HG03575 (cell line): ENCODE results near the gene TMBIM6.
"Not testable (repeated sequence)": the region's sequence is repeated elsewhere in the genome, so short reads cannot be mapped to it uniquely, and the experiment has no call there.

ENCODE experiments used
- ATAC-seq: cut with Tn5 transposase; IDR thresholded peaks from one replicate; pipeline ENCODE4 v1.9.1; 2021; ENCODE audit not compliant: unreplicated experiment, insufficient number of reproducible peaks, low FRiP score; ENCODE audit errors: extremely low read depth

TMBIM6 gene

DNA sequence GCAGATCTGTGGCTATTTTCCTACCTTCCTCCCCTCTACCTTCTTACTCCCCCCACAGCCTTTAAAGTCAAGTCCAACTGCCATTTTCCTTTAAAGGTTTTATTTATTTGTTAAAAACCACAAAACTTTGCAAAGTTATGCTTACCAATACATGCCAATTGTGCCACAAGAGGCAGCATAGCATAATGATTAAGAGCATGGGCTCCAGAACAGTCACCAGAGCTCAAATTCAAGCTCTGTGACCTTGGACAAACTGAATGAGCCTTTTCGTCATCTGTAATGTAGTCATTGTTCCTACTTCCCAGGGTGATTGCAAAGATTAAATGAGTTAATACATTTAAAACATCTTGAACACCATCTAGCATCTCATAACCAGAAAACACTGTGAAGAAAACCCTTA, 21.1 kb upstream of the TMBIM6 start:
- no peak for ATAC-seq

DNA sequence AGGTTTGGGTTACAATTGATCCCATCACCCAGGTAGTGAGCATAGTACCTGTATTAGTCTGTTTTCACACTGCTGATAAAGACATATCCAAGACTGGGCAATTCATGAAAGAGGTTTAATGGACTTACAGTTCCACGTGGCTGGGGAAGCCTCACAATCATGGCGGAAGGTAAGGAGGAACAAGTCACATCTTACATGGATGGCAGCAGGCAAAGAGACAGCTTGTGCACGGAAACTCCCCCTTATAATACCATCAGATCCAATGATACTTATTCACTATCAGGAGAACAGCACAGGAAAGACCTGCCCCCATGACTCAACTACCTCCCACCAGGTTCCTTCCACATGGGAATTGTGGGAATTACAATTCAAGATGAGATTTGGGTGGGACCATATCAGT, 20.0 kb upstream of the TMBIM6 start:
- not testable (repeated sequence) for ATAC-seq

DNA sequence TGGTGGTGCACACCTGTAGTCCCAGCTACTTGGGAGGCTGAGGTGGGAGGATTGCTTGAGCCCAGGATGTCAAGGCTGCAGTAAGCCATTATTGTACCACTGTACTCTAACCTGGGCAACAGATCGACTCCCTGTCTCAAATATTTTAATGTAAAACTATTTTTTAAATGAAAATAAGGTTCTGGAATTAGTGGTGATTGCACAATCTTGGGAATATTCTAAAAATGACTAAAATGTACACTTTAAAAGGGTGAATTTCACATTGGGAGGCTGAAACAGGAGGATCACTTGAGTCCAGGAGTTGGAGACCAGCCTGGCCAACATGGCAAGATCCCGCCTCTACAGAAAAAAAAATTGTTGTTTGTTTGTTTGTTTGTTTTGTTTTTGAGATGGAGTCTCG, 12.9 kb upstream of the TMBIM6 start:
- ATAC-seq, result no peak

DNA sequence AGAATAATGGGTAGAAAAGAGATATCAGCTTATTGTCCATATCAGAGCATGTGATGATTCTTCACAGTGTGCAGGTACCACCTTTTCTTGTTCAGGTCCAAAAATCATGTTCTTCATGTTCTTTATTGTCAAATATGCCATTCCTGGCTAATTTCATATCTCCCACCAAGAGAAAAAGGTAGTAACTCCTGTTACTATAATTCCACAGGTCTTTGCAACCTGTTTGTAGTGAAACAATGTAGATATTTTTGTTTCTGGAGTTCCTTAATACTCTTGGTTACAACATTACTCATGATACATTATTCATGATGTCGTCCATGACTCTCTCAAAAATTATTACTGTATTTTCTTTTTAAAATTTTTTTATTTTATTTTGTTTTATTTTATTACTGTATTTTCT, 11.3 kb upstream of the TMBIM6 start:
- ATAC-seq, result no peak

DNA sequence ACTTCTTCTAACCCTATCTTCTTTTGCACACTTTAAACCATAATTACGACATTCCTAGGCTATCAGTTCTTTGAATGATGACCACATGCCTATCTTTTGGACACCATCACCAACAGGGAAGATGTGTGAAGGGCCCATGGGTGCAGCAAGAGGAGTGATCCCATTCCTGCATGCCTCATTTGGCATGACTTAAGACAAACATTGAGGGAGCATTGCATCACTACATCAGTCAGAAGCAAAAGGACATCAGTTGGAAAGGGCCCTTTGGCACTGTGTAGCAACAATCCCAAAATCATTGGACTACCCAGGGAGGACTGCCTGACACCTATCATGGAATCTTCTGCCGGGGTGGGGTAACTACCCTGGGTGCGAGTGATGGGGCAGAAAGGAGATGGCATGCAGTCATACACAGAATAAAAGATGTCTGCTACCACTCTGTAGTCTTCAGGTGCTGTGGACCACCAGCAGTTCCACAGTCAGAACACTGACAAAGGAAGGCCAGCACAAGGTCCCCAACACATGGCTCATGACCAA, 10.7 kb upstream of the TMBIM6 start:
- ATAC-seq, result no peak

DNA sequence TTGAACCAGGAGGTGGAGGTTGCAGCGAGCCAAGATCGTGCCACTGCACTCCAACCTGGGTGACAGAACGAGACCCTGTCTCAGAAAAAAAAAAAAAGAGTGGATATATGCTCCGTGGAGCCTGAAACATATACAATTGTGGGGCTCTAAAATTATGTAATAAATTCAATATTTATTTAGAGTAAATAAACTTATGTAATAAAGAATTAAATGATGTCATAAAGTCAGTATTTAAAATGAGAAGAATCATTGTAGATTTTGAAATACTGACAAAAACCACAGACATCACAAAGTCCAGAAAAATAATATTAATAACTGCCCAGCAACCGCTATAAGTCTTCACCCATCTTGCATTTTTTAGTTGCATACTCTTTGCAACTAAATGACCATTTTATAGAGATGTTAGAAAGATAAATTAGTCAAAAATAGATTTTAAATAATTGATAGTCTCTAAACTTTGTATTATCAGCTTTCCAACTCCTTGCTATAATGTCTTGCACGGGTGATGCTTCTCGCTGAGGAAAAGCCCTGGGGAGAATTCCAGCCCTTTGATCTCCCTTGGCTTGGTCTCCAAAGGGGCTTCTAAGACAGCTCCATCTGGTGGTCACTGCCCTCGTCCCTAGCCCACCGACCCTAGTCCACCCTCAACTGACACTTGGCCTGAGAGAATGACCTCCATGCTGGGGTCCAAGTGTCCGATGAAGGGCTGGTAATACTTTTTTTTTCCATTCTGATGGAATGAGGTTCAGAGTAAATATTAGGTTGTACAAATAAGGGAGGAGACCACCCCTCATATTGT, 7.9 kb upstream of the TMBIM6 start:
- ATAC-seq, result no peak

DNA sequence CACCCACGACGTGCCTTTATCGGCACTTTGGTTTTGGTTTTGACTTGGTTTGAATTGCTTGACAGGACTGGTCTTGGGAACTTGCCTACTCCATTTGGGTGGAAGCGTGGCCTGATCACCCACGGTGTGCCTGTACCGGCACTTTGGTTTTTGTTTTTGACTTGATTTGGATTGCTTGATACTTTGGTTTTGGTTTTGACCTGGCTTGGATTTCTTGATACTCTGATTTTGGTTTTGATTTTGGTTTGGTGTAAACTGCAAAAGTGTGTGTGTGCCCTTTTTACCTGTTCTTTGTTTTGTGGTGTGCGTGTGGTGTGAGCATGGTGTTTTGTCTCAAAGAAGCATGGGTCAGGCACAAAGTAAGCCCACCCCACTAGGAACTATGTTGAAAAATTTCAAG, 6.5 kb upstream of the TMBIM6 start:
- ATAC-seq, result not testable (repeated sequence)

DNA sequence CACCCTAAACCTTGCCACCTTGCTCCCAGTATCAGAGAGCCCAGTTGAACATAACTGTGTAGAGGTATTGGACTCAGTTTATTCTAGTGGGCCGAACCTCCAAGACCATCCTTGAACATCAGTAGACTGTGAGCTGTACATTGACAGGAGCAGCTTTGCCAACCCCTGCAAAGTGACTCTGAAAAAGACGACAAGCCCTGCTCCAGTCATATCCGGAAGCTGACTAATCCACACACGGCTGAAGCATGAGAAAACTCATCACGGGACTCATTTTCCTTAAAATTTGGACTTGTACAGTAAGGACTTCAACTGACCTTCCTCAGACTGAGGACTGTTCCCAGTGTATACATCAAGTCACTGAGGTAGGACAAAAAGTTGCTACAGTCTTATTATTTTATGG, 2.6 kb upstream of the TMBIM6 start:
- not testable (repeated sequence) for ATAC-seq

DNA sequence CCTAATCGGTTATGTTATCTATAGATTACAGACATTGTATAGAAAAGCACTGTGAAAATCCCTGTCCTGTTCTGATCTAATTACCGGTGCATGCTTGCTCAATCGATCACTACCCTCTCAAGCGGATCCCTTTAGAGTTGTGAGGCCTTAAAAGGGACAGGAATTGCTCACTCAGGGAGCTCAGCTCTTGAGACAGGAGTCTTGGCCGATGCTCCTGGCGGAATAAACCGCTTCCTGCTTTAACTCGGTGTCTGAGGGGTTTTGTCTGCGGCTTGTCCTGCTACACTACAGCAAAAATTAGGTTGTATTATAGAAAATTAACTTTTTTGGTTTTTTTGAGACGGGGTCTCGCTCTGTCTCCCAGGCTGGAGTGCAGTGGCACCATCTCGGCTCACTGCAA, 1.1 kb upstream of the TMBIM6 start:
- not testable (repeated sequence) for ATAC-seq

DNA sequence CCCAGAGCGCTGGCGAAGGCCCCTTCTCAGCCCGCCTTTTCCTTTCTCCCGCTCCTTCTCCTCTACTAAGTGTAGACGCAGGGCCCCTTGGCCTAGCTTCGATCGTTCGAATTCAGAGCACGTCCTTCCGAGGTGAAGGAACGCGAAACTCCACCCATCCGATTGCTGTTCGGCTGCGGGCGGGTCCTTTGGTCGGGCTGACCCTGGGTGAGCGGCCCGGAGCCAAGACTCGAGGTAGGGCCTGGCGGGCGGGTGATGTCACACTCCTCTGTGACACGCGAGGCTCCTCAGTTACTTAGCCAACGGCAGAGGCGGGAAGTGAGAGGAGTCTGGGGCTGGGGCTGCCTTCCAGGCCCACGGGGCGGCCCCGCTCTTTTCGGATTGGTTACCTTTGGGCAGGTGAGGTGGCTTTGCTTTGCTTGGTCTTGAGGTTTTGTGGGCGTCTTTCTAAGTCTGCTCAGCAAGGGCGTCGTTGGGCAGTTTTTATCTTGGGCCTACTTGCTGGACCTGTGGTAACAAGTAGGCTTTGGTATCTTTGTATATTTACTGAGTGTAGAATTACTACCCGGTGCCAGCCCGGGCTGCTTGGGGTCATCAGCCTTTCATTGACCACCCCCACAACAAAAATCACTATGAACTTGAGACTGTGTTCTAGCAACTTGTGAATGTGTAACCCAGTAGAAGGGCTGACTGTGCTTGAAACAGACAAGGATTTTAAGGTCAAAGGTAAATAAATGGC, 694 bp downstream of the TMBIM6 start:
- peak; percentile 20 for ATAC-seq

DNA sequence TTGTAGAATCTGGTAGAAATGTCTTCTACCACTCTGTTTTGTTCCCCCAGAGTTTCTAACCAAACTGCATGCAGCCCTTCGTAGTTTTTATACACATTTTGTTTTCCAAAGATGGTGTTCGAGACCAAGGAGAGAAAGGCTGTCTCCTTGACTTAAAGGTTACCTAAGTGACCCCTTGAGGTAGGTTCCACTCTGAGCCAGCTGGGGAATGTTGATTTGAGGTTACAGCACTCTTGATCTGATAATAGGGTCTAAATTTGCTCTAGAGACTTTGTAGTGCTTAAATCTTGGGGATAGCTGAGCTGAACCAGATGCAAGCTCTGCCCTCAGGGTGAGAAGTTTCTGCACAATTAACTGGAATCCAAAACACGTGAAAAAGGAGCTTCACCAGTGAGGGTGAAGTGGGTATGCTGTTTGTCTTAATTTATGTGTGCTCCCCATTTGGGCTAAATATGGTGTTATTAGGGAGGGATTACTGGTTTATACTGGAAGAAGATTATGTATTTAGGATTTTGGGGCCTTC, 3.1 kb downstream of the TMBIM6 start:
- no peak for ATAC-seq

DNA sequence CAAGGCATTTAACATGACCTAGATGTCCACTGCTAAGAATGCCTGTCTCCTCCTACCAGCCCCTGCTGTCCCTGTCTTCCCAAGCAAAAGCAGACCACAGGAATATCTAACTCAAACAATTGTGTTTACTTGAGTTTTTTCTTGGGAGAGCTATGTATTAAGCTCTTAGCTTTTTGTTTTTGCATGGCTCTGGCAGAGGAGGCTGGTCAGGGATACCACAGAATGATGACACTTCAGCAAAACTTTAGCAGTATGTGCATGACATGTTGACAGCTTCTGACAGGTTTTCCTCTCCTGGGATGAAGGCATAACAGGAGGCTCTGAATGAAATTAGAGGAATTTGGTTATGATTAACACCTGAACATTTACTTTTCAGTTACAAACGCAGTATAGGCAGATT, 6.9 kb downstream of the TMBIM6 start:
- ATAC-seq, result no peak

DNA sequence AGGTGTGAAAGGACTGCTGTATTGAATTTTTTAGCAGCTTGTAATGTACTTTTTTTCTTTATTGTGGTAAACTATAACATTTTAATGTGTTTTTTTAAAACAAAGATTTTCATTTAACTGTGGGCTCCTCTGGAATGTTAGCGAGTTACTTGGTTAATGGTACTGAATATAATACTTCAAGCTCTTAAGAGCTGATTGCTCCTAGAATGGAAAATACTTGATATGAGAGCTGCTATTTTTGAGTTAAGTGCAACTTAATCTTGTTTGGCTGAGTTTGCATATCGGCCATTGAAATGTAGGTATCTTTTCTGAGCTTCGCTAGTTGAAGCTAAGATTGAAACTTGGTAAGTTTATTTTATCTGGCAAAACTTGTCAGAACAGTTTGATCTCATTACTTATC, 7.4 kb downstream of the TMBIM6 start:
- ATAC-seq, result no peak

DNA sequence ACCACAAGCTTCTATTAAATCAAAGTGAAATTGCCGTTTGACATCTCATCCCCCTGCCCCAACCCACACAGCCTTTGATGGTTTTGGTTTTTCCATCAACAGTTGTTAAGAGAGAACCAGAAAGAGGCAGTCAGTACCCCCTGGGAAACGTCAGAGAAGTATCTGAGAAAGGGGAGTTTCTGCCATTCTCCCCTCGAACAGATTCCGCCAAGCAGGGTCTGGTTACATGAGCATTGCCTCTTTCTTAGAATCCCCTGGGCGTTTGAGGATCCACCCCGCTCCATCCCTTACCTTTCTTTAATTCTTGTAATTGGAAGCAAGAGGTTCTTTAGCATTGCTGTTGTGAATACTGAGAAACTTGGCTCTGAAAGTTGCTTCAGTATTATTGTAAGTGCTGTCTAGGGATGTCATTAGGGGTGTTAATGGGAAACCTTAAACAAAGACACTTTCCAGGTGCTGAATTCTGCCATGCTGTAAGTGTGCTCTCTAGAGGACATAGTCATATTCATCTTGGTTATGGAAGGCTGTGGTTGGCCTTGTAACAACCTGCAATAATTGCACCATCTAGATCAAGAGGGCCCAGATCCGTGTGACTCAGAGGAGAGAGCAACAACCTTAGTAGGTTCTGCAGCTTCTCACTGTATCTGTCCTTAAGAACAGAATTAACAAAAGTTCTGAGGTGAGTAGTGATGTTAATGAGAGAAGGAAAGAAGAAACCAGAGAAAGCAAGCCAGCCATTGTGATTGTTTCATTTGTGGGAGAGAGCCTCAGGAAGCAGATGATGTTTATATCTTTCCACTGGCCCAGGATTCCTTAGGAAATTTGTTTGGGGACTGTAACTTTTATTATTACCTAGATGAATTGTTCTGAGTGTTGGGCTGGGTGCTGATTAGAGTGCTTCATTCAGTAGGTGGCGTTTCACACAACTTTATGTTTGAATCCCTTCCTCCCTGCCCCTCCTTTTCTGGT, 9.0 kb downstream of the TMBIM6 start:
- ATAC-seq, result no peak

DNA sequence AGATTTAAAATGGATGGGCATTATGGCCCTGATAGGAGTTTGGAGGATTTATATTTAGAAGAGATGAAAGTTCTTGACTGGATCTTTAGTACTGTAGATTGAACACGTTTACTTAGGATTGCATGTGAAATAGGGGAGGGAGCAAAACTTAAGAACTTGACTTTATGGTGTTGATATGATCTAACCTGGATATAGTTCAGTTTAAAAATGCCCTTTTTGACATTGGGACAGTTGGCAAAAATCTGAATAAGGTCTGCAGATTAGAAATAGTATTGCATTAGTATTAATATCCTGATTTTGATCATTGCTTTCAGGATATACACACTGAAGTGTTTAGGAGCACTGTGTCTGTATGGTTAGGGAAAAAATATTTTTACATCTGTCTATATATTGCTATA, 9.6 kb downstream of the TMBIM6 start:
- no peak for ATAC-seq

DNA sequence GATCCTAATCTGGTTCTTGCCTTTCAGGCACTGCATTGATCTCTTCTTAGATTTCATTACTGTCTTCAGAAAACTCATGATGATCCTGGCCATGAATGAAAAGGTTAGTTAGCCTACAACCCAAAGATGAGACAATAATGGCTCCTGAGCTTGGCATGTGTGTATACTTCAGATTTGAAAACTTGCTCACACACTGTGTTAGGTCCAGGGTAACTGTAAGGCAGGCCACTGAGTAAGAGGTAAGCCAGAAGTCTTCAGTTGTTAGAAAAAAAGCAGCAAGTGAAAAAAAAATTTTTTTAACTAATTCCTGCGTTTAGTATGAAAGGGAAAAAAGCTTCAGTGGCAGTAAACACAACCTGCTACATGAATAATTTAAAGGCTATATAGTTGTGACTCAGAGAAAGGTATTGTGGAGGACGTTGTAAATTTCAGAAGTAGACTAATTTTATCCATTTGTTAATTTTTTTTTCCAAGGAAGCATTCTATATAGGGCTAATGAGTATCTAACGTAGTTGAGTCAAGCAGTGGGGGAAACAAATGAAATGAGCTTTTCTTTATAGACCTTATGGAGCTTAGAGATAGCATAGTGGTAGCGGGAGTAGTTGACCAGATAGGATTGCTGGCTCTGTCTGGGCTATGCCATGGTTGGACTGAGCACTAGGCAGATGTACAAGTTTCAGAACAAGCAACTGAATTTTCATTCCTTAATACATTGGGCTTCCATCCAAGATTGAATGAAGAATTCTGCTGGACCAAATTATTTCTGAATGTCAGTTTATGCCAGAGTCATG, 20.5 kb downstream of the TMBIM6 start:
- no peak for ATAC-seq

DNA sequence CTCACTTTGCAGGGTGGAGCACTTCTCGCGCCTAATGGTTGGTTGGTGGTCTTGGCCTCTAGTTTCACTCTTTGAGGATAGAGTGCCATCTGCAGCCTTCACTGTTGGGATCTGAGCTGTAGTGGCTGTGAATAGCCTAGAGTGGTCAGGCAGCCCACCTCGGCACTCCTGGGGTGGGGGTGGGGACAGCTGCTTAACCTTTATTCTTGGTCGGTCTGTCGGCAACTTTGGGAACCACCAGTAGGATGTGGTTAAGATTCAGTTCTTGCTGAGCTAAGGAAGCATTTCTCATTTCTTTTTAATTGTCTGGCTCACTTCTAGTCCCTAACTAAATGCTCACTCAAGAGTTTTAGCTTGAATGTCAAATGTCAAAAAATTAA, 21.1 kb downstream of the TMBIM6 start:
- ATAC-seq, result no peak

DNA sequence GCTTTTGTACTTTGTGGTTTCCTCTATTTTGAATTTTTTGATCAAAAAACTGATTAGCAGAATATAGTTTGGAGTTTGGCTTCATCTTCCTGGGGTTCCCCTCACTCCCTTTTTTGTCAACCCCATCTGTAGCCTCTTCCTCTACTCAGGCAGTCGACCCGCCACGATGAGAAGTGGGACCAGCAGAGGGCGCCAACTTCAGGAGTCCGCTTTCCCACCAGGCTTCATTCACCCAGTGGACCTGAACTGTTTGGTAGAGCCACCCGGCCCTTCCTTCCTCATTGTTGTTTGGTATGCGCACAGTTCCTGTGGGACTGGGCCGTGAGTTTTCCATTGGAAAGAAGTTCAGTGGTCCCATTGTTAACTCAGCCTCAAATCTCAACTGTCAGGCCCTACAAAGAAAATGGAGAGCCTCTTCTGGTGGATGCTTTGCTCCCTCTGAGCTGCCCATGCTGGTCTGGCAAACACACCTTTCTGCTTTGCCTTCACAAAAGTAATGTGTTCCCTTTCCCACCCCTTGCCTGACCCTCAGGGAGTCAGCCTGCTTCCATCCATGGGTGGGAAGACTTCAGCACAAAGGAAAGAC, 21.7 kb downstream of the TMBIM6 start:
- ATAC-seq, result no peak
